ENCODE data around the gene POU2F2. TPM values are rescaled to one million over a fixed set of nuclear protein-coding genes. Genes with fewer than 3 reads are reported as not detected.

The POU2F2 gene
- total RNA-seq, 1 experiment from 2014 or later: 2.9 TPM

DNA sequence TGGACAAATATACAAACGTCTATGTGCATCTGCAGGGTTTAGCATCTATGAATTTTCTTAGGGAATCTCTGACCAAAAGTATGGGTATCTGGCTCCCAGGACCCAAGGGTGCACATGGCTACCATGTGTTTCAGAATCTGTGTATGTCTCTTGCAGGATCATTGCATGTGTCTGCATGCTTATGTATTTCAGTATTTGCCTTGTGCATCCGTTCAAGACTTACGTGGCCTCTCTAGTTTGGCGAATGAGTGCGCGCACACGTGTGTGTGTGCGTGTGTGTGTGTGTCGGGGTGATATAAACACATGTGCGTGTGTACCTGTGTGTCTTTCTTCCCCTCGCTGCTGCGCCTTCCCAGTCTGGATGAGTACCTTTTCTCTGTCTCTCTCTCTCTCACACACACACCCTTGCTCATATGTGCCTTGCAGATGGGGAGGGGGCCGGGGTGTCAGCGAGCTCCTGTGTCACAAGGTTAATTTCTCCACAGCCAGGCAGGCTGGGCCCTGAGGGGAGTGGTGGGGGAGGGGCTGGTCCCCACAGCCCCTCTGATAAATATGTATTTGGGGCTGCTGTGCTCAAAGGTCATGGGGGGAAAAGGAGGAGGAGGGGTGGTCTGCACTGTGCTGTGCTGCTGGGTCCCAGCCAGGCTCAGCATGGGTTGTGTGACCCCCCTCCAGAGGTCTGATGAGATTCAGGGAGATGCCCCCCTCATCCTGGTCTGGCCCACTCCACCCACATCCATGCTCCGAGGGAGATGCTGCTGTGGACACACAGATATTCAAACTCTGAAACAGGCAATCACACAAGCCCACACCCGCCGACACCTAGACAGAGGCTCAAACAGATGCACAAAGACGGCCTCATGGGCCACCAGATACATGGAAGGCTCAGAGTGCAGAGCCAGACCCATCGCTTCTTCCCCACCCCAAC is 37.5 kb upstream of the POU2F2 start:
- no peak for DNase-seq
- H3K27ac ChIP-seq: no peak overlapping the region
- no peaks in the 10 kb centered on the region for H3K27me3 ChIP-seq (ENCODE audit: insufficient read depth, low read depth)
- no peaks in the 10 kb centered on the region for H4K20me1 ChIP-seq (ENCODE audit: insufficient read depth)
- H3K4me1 ChIP-seq (replicated peaks; ENCODE audit: insufficient read depth): peaks cover 50% of the 10 kb centered on the region
- no peak overlapping the region for H2AFZ ChIP-seq
- H3K9me2 ChIP-seq (ENCODE audit: insufficient read depth): no peaks in the 10 kb centered on the region
- H3K9me3 ChIP-seq (ENCODE audit: insufficient read depth, low read depth): no peaks in the 10 kb centered on the region
- TF ChIP-seq EZH2 (IDR thresholded peaks at IDR 0.05; ENCODE audit: low read depth): no peak
- no peak for TF ChIP-seq CTCF (conservative IDR thresholded peaks at IDR 0.05)
- intact Hi-C loops (cut with micrococcal nuclease; ENCODE audit: unreplicated experiment): no loop called here
- POLR2A ChIA-PET (ENCODE audit: unreplicated experiment): interaction anchor here (0.7 kb wide), 1 partner anchor 33 kb away, joined by 9 read pairs; no protein-coding TSS in a partner anchor
- no peaks in the 10 kb centered on the region for H3K36me3 ChIP-seq (ENCODE audit: low read depth)
- H3F3A ChIP-seq (ENCODE audit: insufficient read depth, low read depth): peaks cover 45% of the 10 kb centered on the region; the same call in 1 of the 2 replicates
- CTCF ChIA-PET: no interaction called here
- no peaks in the 10 kb centered on the region for H3K79me2 ChIP-seq (ENCODE audit: low read depth)
- no TSS peak for BruUV-seq (replicated peaks)
- no peak overlapping the region for H3K4me3 ChIP-seq
- no peak overlapping the region for H3K4me2 ChIP-seq

DNA sequence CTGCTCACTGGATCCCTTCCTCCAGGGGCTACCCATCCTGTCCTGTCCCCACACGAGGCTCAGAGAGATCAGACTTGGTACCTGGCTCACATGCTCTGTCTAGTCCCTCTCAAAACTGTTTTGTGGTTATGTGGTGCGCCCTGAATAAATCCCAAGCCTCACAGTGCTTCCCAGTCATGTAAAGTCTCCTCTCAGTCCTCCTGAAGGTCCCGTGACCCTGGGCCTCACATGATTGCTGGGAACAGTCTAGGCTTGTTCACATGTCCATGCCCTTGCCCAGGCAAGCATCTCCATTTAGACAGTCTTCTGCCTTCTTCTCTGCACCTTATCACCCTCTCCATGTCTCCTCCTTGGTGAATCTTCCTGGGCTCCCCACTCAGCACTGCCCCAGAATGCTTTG is 36.0 kb upstream of the POU2F2 start:
- no peak overlapping the region for H3K4me2 ChIP-seq
- no TSS peak for BruUV-seq (replicated peaks)
- no peaks in the 10 kb centered on the region for H3K36me3 ChIP-seq (ENCODE audit: low read depth)
- H3F3A ChIP-seq (ENCODE audit: insufficient read depth, low read depth): peaks cover 45% of the 10 kb centered on the region; the same call in 1 of the 2 replicates
- POLR2A ChIA-PET (ENCODE audit: unreplicated experiment): no interaction called here
- H3K27ac ChIP-seq: no peak overlapping the region
- H3K9me2 ChIP-seq (ENCODE audit: insufficient read depth): no peaks in the 10 kb centered on the region
- no peak overlapping the region for H2AFZ ChIP-seq
- DNase-seq: no peak
- CTCF ChIA-PET: interaction anchor here (1.0 kb wide), 1 partner anchor 232 kb away, joined by 3 read pairs; no protein-coding TSS in a partner anchor
- H3K79me2 ChIP-seq (ENCODE audit: low read depth): no peaks in the 10 kb centered on the region
- no peaks in the 10 kb centered on the region for H4K20me1 ChIP-seq (ENCODE audit: insufficient read depth)
- H3K9me3 ChIP-seq (ENCODE audit: insufficient read depth, low read depth): no peaks in the 10 kb centered on the region
- TF ChIP-seq CTCF (conservative IDR thresholded peaks at IDR 0.05): no peak
- intact Hi-C loops (cut with micrococcal nuclease; ENCODE audit: unreplicated experiment): no loop called here
- no peak overlapping the region for H3K4me3 ChIP-seq
- no peaks in the 10 kb centered on the region for H3K27me3 ChIP-seq (ENCODE audit: insufficient read depth, low read depth)
- peaks cover 50% of the 10 kb centered on the region for H3K4me1 ChIP-seq (replicated peaks; ENCODE audit: insufficient read depth)

GRCh38 chr19:42166316-42166715 is 34.1 kb upstream of the POU2F2 start:
- H3K9me2 ChIP-seq (ENCODE audit: insufficient read depth): no peaks in the 10 kb centered on the region
- POLR2A ChIA-PET (ENCODE audit: unreplicated experiment): interaction anchor here (0.6 kb wide), 1 partner anchor 34 kb away, joined by 5 read pairs; no protein-coding TSS in a partner anchor
- TF ChIP-seq CTCF (conservative IDR thresholded peaks at IDR 0.05): no peak
- TF ChIP-seq EZH2 (IDR thresholded peaks at IDR 0.05; ENCODE audit: low read depth): no peak
- DNase-seq: peak; percentile 51 to 85
- peaks cover 32% of the 10 kb centered on the region for H3K4me1 ChIP-seq (replicated peaks; ENCODE audit: insufficient read depth)
- H2AFZ ChIP-seq: no peak overlapping the region
- CTCF ChIA-PET: interaction anchor here (0.5 to 0.6 kb wide), 2 partner anchors 107 to 177 kb away, joined by 5 to 8 read pairs; no protein-coding TSS in a partner anchor
- no peak overlapping the region for H3K4me3 ChIP-seq
- H3K27ac ChIP-seq: peak overlapping the region; percentile 61
- no peaks in the 10 kb centered on the region for H3K36me3 ChIP-seq (ENCODE audit: low read depth)
- H3F3A ChIP-seq (ENCODE audit: insufficient read depth, low read depth): peaks cover 31% of the 10 kb centered on the region; the same call in 1 of the 2 replicates
- no peaks in the 10 kb centered on the region for H3K79me2 ChIP-seq (ENCODE audit: low read depth)
- H3K9me3 ChIP-seq (ENCODE audit: insufficient read depth, low read depth): no peaks in the 10 kb centered on the region
- H3K4me2 ChIP-seq: peak overlapping the region; percentile 53
- no TSS peak for BruUV-seq (replicated peaks)
- H4K20me1 ChIP-seq (ENCODE audit: insufficient read depth): no peaks in the 10 kb centered on the region
- H3K27me3 ChIP-seq (ENCODE audit: insufficient read depth, low read depth): no peaks in the 10 kb centered on the region
- intact Hi-C loops (cut with micrococcal nuclease; ENCODE audit: unreplicated experiment): loop anchor here (2.0 kb wide), 1 partner anchor 52 kb away; no protein-coding TSS in a partner anchor
